Tibial nerve (tissue), 4 donors: ENCODE results near the gene PHC3. TPM values are rescaled to one million over a fixed set of nuclear protein-coding genes. Genes with fewer than 3 reads are reported as not detected.

Source experiments
- DNase-seq, 2 donors: peaks; one replicate each; pipeline ENCODE4 v3.0.0-alpha.2; 2019; ENCODE audit warnings: low spot score in 2 of 2
- H3K27ac ChIP-seq, 4 donors: fragments of 200-600 bp; sonication (generic) in 3 of 4; one replicate each; pipeline ENCODE4 v1.5.1; 2017 to 2019; ENCODE audit warnings: mild to moderate bottlenecking in 1 of 4
- H3K27me3 ChIP-seq, 2 donors: fragments of 200-600 bp; sonication (generic) in 1 of 2; one replicate each; pipeline versions ENCODE4 v1.5.1 to v1.6.0; 2017 to 2019
- H3K36me3 ChIP-seq, 3 donors: fragments of 200-600 bp; sonication (generic); one replicate each; pipeline ENCODE4 v1.5.1; 2018 to 2019
- H3K4me1 ChIP-seq, 4 donors: fragments of 200-600 bp; sonication (generic) in 3 of 4; one replicate each; pipeline ENCODE4 v1.5.1; 2017 to 2019
- H3K4me3 ChIP-seq, 4 donors: fragments of 200-600 bp; sonication (generic) in 3 of 4; one replicate each; pipeline ENCODE4 v1.5.1; 2017 to 2019; ENCODE audit warnings: mild to moderate bottlenecking in 1 of 4, moderate library complexity in 1 of 4
- H3K9me3 ChIP-seq, 4 donors: fragments of 200-600 bp; sonication (generic) in 3 of 4; one replicate each; pipeline ENCODE4 v1.5.1; 2017 to 2019
- CTCF ChIP-seq, 5 experiments: fragments of 200-600 bp in 3 of 5; fragments of 450-650 bp in 2 of 5; sonication (generic) in 3 of 5; IDR thresholded peaks; one replicate each; pipeline ENCODE4 v1.5.1; 2016 to 2019; ENCODE audit warnings: antibody characterized with exemption in 5 of 5, mild to moderate bottlenecking in 3 of 5, moderate library complexity in 2 of 5
- EP300 ChIP-seq, 2 donors: sonication (generic); formaldehyde crosslinking; IDR thresholded peaks; one replicate each; pipeline ENCODE4 v1.6.1; 2017; ENCODE audit warnings: antibody characterized with exemption in 2 of 2, mild to moderate bottlenecking in 1 of 2
- POLR2A ChIP-seq, 2 donors: fragments of 450-650 bp; IDR thresholded peaks; one replicate each; pipeline ENCODE4 v1.6.1; 2017; ENCODE audit warnings: antibody characterized with exemption in 2 of 2, mild to moderate bottlenecking in 2 of 2, moderate library complexity in 2 of 2
- WGBS, 2 donors: methylation state at CpG; one replicate each; pipeline ENCODE4 v1.1.5; 2018; 5-methylcytosine and 5-hydroxymethylcytosine counted together
- total RNA-seq, 4 donors: library from RNA; depleted of rRNA; stranded (reverse); fragments of >200 nt; gene quantifications; one replicate each; pipeline ENCODE4 v1.1.0, GENCODE V29; 2016

Gene PHC3
- total RNA-seq, 4 donors from 2014 or later = 63.8 to 124 (median 112) TPM

DNA sequence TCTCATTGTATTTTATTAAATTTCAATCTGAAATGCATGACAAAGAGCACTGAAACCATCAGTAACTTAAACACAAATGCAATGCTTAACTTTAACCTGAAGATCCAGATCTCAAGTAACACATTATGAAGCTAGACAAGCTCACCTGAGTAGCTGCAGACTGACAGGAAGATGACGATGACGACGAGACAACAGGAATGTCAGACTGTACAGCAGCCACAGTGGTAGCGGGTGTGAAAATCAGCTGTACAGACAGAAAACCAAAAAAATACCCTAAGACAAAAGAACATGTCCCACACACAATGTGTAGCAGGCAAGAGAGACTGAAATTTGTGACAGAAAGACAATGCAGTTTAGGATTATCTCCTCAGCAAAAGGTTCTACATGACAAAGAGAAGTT lies 36.3 kb downstream of the PHC3 start:
- Histone ChIP-seq H3K27ac (no peak overlapping the region), H3K4me3 (no peak overlapping the region), H3K9me3 (no peaks in the 10 kb centered on the region), H3K27me3 (no peaks in the 10 kb centered on the region), H3K4me1 (peaks cover 0 to 7% (median 0%) of the 10 kb centered on the region in 4 donors), H3K36me3 (peaks cover 0 to 38% (median 6%) of the 10 kb centered on the region in 3 donors)
- WGBS, 2 donors = 88 to 95% methylated on average over 4 of the region's 4 CpGs
- no peak for DNase-seq
- no peak for TF ChIP-seq POLR2A (IDR thresholded peaks at IDR 0.05)
- no peak for TF ChIP-seq CTCF (IDR thresholded peaks at IDR 0.05)
- TF ChIP-seq EP300 (IDR thresholded peaks at IDR 0.05) = no peak

GRCh38 chr3:170144437-170144843 lies 37.1 kb downstream of the PHC3 start:
- no peak overlapping the region for H3K27ac ChIP-seq
- TF ChIP-seq POLR2A (IDR thresholded peaks at IDR 0.05) (no peak), CTCF (IDR thresholded peaks at IDR 0.05) (no peak), EP300 (IDR thresholded peaks at IDR 0.05) (no peak)
- H3K36me3 ChIP-seq = peaks cover 0 to 30% (median 6%) of the 10 kb centered on the region in 3 donors
- no peak overlapping the region for H3K4me3 ChIP-seq
- no peaks in the 10 kb centered on the region for H3K27me3 ChIP-seq
- 88 to 90% methylated on average over 3 of the region's 3 CpGs for WGBS, 2 donors
- no peak for DNase-seq
- H3K4me1 ChIP-seq = peaks cover 0 to 7% (median 2%) of the 10 kb centered on the region in 4 donors
- H3K9me3 ChIP-seq = no peaks in the 10 kb centered on the region

DNA sequence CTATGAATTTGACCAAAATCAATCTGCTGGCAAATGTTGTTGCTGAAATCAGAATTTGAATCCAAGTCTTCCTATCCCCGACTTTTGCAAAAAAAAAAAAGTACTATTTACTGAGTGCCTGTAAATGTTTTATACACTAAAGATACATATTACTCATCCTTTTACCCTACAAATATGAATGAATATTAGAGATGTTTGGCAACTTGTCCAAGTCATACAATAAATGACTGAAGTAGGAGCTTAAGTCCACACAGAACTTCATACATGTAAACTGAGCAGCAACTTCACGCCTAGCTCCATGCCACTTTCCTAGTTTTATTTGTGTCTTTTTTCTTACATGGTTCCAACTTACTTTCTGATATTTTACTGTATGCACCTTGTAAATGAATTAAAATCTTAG lies 39.2 kb downstream of the PHC3 start:
- Histone ChIP-seq H3K4me1 (peaks cover 0 to 7% (median 3%) of the 10 kb centered on the region in 4 donors), H3K27me3 (no peaks in the 10 kb centered on the region), H3K9me3 (no peaks in the 10 kb centered on the region), H3K4me3 (no peak overlapping the region), H3K36me3 (peaks cover 0 to 19% (median 0%) of the 10 kb centered on the region in 3 donors), H3K27ac (no peak overlapping the region)
- WGBS, 2 donors = 94% methylated on average over 2 of the region's 2 CpGs
- no peak for DNase-seq
- TF ChIP-seq EP300 (IDR thresholded peaks at IDR 0.05) = no peak
- no peak for TF ChIP-seq CTCF (IDR thresholded peaks at IDR 0.05)
- no peak for TF ChIP-seq POLR2A (IDR thresholded peaks at IDR 0.05)

DNA sequence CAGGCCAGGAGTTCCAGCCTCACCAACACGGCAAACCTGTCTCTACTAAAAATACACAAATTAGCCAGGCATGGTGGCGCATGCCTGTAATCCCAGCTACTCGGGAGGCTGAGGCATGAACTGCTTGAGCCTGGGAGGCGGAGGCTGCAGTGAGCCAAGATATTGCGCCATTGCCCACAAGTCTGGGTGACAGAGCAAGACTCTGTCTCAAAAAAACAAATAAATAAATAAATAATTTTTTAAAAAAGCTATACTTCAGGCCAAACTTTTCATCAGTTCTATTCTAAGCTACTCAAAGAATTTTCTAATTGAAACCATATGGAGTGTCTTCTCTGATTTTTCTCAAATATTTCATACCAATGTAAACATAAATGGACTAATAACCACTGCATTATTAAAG lies 43.5 kb downstream of the PHC3 start:
- H3K4me3 ChIP-seq = no peak overlapping the region
- no peak for DNase-seq
- TF ChIP-seq EP300 (IDR thresholded peaks at IDR 0.05) = no peak
- TF ChIP-seq POLR2A (IDR thresholded peaks at IDR 0.05) = no peak
- TF ChIP-seq CTCF (IDR thresholded peaks at IDR 0.05) = no peak
- no peaks in the 10 kb centered on the region for H3K27me3 ChIP-seq
- peaks cover 0 to 5% (median 0%) of the 10 kb centered on the region in 4 donors for H3K4me1 ChIP-seq
- H3K9me3 ChIP-seq = no peaks in the 10 kb centered on the region
- no peak overlapping the region for H3K27ac ChIP-seq
- 92 to 99% methylated on average over 5 of the region's 5 CpGs for WGBS, 2 donors
- H3K36me3 ChIP-seq = peaks cover 0 to 45% (median 0%) of the 10 kb centered on the region in 3 donors

- H3K4me3 ChIP-seq = no peak overlapping the region
- H3K36me3 ChIP-seq = peaks cover 0 to 68% (median 0%) of the 10 kb centered on the region in 3 donors
- no peaks in the 10 kb centered on the region for H3K9me3 ChIP-seq
- H3K27me3 ChIP-seq = no peaks in the 10 kb centered on the region
- TF ChIP-seq EP300 (IDR thresholded peaks at IDR 0.05) (no peak), POLR2A (IDR thresholded peaks at IDR 0.05) (no peak), CTCF (IDR thresholded peaks at IDR 0.05) (no peak)
- H3K4me1 ChIP-seq = no peaks in the 10 kb centered on the region
- WGBS, 2 donors = 73 to 82% methylated on average over 2 of the region's 2 CpGs
- no peak for DNase-seq
- no peak overlapping the region for H3K27ac ChIP-seq
These were observed 49.2 kb downstream of the PHC3 start for GRCh38 chr3:170132335-170132734.
